K562 (cell line): Measurements from ENCODE around the gene ACY1. TPM values are rescaled to one million over a fixed set of nuclear protein-coding genes. Genes with fewer than 3 reads are reported as not detected.

ENCODE experiments used
- ARID3A ChIP-seq: IDR thresholded peaks from 2 replicates; pipeline ENCODE4 v1.6.1; 2012; ENCODE audit warnings: low read depth, low read length, improper control_type of control experiment, borderline replicate concordance
- CBFB ChIP-seq: sonication (generic); formaldehyde crosslinking; IDR thresholded peaks from 2 replicates; pipeline ENCODE4 v1.4.0; 2020; ENCODE audit warnings: mild to moderate bottlenecking, missing genetic modification reagents
- CBX8 ChIP-seq: fragments of 200-600 bp; sonication (generic); IDR thresholded peaks from 2 replicates; pipeline ENCODE4 v1.6.1; 2012; ENCODE audit warnings: borderline replicate concordance, mixed run types, low read depth, mild to moderate bottlenecking, moderate library complexity, mixed read lengths, low read length, control low read depth, inconsistent platforms; ENCODE audit not compliant: poor library complexity, severe bottlenecking; ENCODE audit errors: extremely low read depth
- GABPA ChIP-seq: fragments of 200-800 bp; sonication (Bioruptor generic); conservative IDR thresholded peaks from 2 replicates; pipeline ENCODE4 v1.6.1; 2016; ENCODE audit warnings: low read depth, missing genetic modification characterization, missing compliant biosample characterization
- KAT2B ChIP-seq: IDR thresholded peaks from one replicate; pipeline ENCODE4 v1.6.1; 2012; ENCODE audit warnings: low read depth, mild to moderate bottlenecking, control low read depth, inconsistent platforms, low read length, moderate library complexity
- KDM2B ChIP-seq: fragments of 250-450 bp; sonication (Bioruptor Pico); IDR thresholded peaks from 2 replicates; pipeline ENCODE4 v1.8.0; 2021; ENCODE audit warnings: mild to moderate bottlenecking, moderate library complexity
- KHSRP ChIP-seq: fragments of 450-650 bp; IDR thresholded peaks from 2 replicates; pipeline ENCODE4 v1.6.1; 2017
- MBD2 ChIP-seq: sonication (generic); IDR thresholded peaks from 2 replicates; pipeline ENCODE4 v1.6.1; 2016; ENCODE audit warnings: low read depth, borderline replicate concordance
- RREB1 ChIP-seq: fragments of 250-450 bp; sonication (Bioruptor Pico); IDR thresholded peaks from 2 replicates; pipeline ENCODE4 v1.4.0; 2020
- USF1 ChIP-seq: sonication (generic); formaldehyde crosslinking; IDR thresholded peaks from 2 replicates; pipeline ENCODE4 v1.9.0; 2022; ENCODE audit warnings: mild to moderate bottlenecking, missing genetic modification reagents
- ZBTB49 ChIP-seq: sonication (generic); formaldehyde crosslinking; IDR thresholded peaks from 2 replicates; pipeline ENCODE4 v1.8.0; 2022; ENCODE audit warnings: missing genetic modification reagents, mild to moderate bottlenecking, borderline replicate concordance
- ZNF398 ChIP-seq: fragments of 250-450 bp; sonication (Bioruptor Pico); IDR thresholded peaks from 2 replicates; pipeline ENCODE4 v1.8.0; 2021; ENCODE audit warnings: moderate library complexity, mild to moderate bottlenecking, inconsistent platforms
- ZNF589 ChIP-seq: fragments of 200-800 bp; sonication (Bioruptor generic); IDR thresholded peaks from 2 replicates; pipeline ENCODE4 v1.6.1; 2016; ENCODE audit warnings: low read depth, missing genetic modification characterization, missing compliant biosample characterization
- polyA plus RNA-seq, 8 experiments: library from polyadenylated mRNA; depleted of rRNA in 4 of 8; stranded (reverse) in 5 of 8; unstranded in 3 of 8; fragments of >200 nt; fragmentation: Nextera tagmentation in 2 of 8; fragmentation: Illumina TruSeq in 1 of 8; extraction: Ambion mirVana in 2 of 8; extraction: Trizol in 1 of 8; gene quantifications; 2 replicates each; pipeline versions ENCODE4 v1.2.1 to v1.2.3, GENCODE V29; 2011 to 2014; ENCODE audit warnings: inconsistent platforms in 1 of 8, missing spikeins in 1 of 8
- total RNA-seq, 7 experiments: library from RNA; depleted of rRNA in 6 of 7; stranded (reverse); fragments of >200 nt in 6 of 7; fragmentation: Illumina TruSeq in 2 of 7; extraction: Trizol in 2 of 7; gene quantifications; 2 replicates each; pipeline versions ENCODE4 v1.2.1 to v1.2.3, GENCODE V29; 2011 to 2021; ENCODE audit warnings: low replicate concordance in 1 of 7

The ACY1 gene
- total and polyA plus RNA-seq, 9 of the 15 experiments (the other 6 are each of a cell fraction or from before 2014, with no cell fraction given) = 70.7 to 195 (median 123) TPM

- TF ChIP-seq ARID3A = no peak
- no peak for TF ChIP-seq ZNF398
- peak; percentile 70; the same call in 1 of the 2 replicates for TF ChIP-seq MBD2
- no peak for TF ChIP-seq ZNF589 (CRISPR knock-in tag)
- no peak for TF ChIP-seq KDM2B (CRISPR knock-in tag)
- TF ChIP-seq USF1 (CRISPR knock-in tag) = no peak
- TF ChIP-seq ZBTB49 (CRISPR knock-in tag) = no peak
- no peak for TF ChIP-seq RREB1
- no peak for TF ChIP-seq CBX8
- TF ChIP-seq CBFB (CRISPR knock-in tag) = no peak
- no peak for TF ChIP-seq KHSRP
- peak; percentile 99 for TF ChIP-seq GABPA (tag)
- no peak for TF ChIP-seq KAT2B
Measured at GRCh38 chr3:51995346-51996163, 12.2 kb downstream of the ACY1 start, which contains the start of gene RPL29 (continued).
